B cell (primary cell): ENCODE results near the gene MPP7. TPM values are rescaled to one million over a fixed set of nuclear protein-coding genes. Genes with fewer than 3 reads are reported as not detected.

Experiments used
- ATAC-seq: fragments of 200-7000 bp; cut with Tn5 transposase; one replicate; pipeline ENCODE4 v1.10.0; 2021; ENCODE audit warnings: low read depth, mild to moderate bottlenecking, moderate number of reproducible peaks, moderate library complexity
- CTCF ChIA-PET: fragments of 350-600 bp; sonication (Branson Sonifier 250); formaldehyde crosslinking; loops from one replicate; lab custom pipeline; 2021; ENCODE audit warnings: antibody characterized with exemption, inconsistent platforms; lab: Charles Lee
- POLR2A ChIA-PET: fragments of 350-600 bp; sonication (Branson Sonifier 250); formaldehyde crosslinking; loops from one replicate; lab custom pipeline; 2021; ENCODE audit warnings: antibody characterized with exemption; lab: Charles Lee
- DNase-seq: peaks from one replicate; pipeline ENCODE4 v3.0.0; 2013
- H2AFZ ChIP-seq: 2 replicates; pipeline ENCODE4 v1.6.1; 2012; ENCODE audit warnings: mild to moderate bottlenecking, low read depth, low read length; ENCODE audit not compliant: insufficient read depth, poor library complexity, severe bottlenecking
- H3K27ac ChIP-seq, 2 donors: 1 replicate in 1 of 2; 2 replicates in 1 of 2; pipeline ENCODE4 v1.5.1; 2012 to 2013; ENCODE audit warnings: low read length in 2 of 2, mild to moderate bottlenecking in 2 of 2, moderate library complexity in 1 of 2
- H3K27me3 ChIP-seq, 4 experiments: fragments of 200-600 bp in 1 of 4; sonication (generic) in 1 of 4; replicated peaks in 1 of 4; 1 replicate in 2 of 4; 2 replicates in 2 of 4; pipeline versions ENCODE4 v1.6.1 to v1.7.0; 2013 to 2016; ENCODE audit warnings: low read length in 3 of 4, mild to moderate bottlenecking in 2 of 4, mixed read lengths in 1 of 4, moderate library complexity in 1 of 4; ENCODE audit not compliant: insufficient read depth in 4 of 4, control insufficient read depth in 3 of 4; ENCODE audit errors: control extremely low read depth in 1 of 4
- H3K36me3 ChIP-seq, 2 experiments: replicated peaks in 1 of 2; 1 replicate in 1 of 2; 2 replicates in 1 of 2; pipeline versions ENCODE4 v1.6.1 to v1.7.1; 2013; ENCODE audit warnings: low read length in 1 of 2; ENCODE audit not compliant: insufficient read depth in 2 of 2, control insufficient read depth in 1 of 2; ENCODE audit errors: control extremely low read depth in 1 of 2, extremely low read depth in 1 of 2
- H3K4me1 ChIP-seq, 2 donors: fragments of 200-600 bp in 1 of 2; sonication (generic) in 1 of 2; 1 replicate in 1 of 2; 2 replicates in 1 of 2; pipeline versions ENCODE4 v1.5.1 to v1.6.1; 2013 to 2017; ENCODE audit warnings: low read length in 2 of 2; ENCODE audit not compliant: control insufficient read depth in 2 of 2, insufficient read depth in 2 of 2
- H3K4me2 ChIP-seq: replicated peaks from 2 replicates; pipeline ENCODE3; 2012; ENCODE audit warnings: mild to moderate bottlenecking, low read depth, low read length; ENCODE audit not compliant: poor library complexity, severe bottlenecking
- H3K4me3 ChIP-seq, 5 experiments: fragments of 200-600 bp in 1 of 5; sonication (generic) in 1 of 5; 1 replicate in 3 of 5; 2 replicates in 2 of 5; pipeline versions ENCODE4 v1.5.1 to v1.7.0; 2011 to 2016; ENCODE audit warnings: low read length in 4 of 5, mild to moderate bottlenecking in 4 of 5, low read depth in 2 of 5, control low read depth in 1 of 5, moderate library complexity in 1 of 5; ENCODE audit not compliant: insufficient read depth in 1 of 5; ENCODE audit errors: control extremely low read depth in 1 of 5, extremely low read depth in 1 of 5
- H3K79me2 ChIP-seq: fragments of 200-600 bp; sonication (generic); one replicate; pipeline ENCODE4 v1.6.0; 2016; ENCODE audit warnings: low read length; ENCODE audit not compliant: control insufficient read depth, insufficient read depth
- H3K9ac ChIP-seq: fragments of 200-600 bp; sonication (generic); 2 replicates; pipeline ENCODE4 v1.6.1; 2017; ENCODE audit warnings: mild to moderate bottlenecking, low read length, moderate library complexity
- H3K9me3 ChIP-seq, 3 donors: one replicate each; pipeline versions ENCODE4 v1.6.1 to v1.7.1; 2013; ENCODE audit warnings: low read length in 2 of 3; ENCODE audit not compliant: control insufficient read depth in 2 of 3, insufficient read depth in 1 of 3; ENCODE audit errors: control extremely low read depth in 1 of 3
- H4K20me1 ChIP-seq: 2 replicates; pipeline ENCODE4 v1.6.0; 2012; ENCODE audit warnings: mild to moderate bottlenecking, low read length; ENCODE audit not compliant: insufficient read depth, control insufficient read depth, poor library complexity, severe bottlenecking
- H3K27ac Mint-ChIP-seq: one replicate; pipeline ENCODE4 v1.8.0; 2021; ENCODE audit warnings: mixed read lengths
- H3K27me3 Mint-ChIP-seq: one replicate; pipeline ENCODE4 v1.8.0; 2021; ENCODE audit warnings: mixed read lengths
- H3K4me1 Mint-ChIP-seq: one replicate; pipeline ENCODE4 v1.8.0; 2021; ENCODE audit warnings: mixed read lengths
- H3K4me3 Mint-ChIP-seq: one replicate; pipeline ENCODE4 v1.8.0; 2021; ENCODE audit warnings: mixed read lengths
- H3K9me3 Mint-ChIP-seq: one replicate; pipeline ENCODE4 v1.8.0; 2022; ENCODE audit warnings: mixed read lengths; ENCODE audit not compliant: insufficient read depth
- EZH2 ChIP-seq: IDR thresholded peaks from 2 replicates; pipeline ENCODE4 v1.6.1; 2012; ENCODE audit warnings: borderline replicate concordance, low read depth, mild to moderate bottlenecking, moderate library complexity, low read length; ENCODE audit not compliant: insufficient read depth, poor library complexity, severe bottlenecking
- WGBS: methylation state at CpG from one replicate; pipeline ENCODE4 v1.1.5; 2013; ENCODE audit warnings: missing lambda C conversion rate; ENCODE audit not compliant: insufficient coverage; 5-methylcytosine and 5-hydroxymethylcytosine counted together
- intact Hi-C: fragments of 100-400 bp; cut with micrococcal nuclease; formaldehyde crosslinking; loops from one replicate; pipeline ENCODE4 v1.10.0; 2022
- polyA plus RNA-seq: library from polyadenylated mRNA; depleted of rRNA; stranded (reverse); fragments of >200 nt; gene quantifications from 2 replicates; pipeline ENCODE4 v1.2.3, GENCODE V29; 2012
- total RNA-seq, 2 donors: library from RNA; stranded (reverse); fragments of 120-200 nt in 1 of 2; gene quantifications; 1 replicate in 1 of 2; 2 replicates in 1 of 2; pipeline versions ENCODE4 v1.2.3 to v1.2.4, GENCODE V29; 2013 to 2022
- TF ChIP-seq, protein P1 (sequence below): fragments of 200-600 bp; IDR thresholded peaks from one replicate; pipeline ENCODE4 v1.8.0; 2022; ENCODE audit warnings: antibody characterized with exemption, mild to moderate bottlenecking

MPP7 gene
- total and polyA plus RNA-seq, 2 donors (not counting 1 experiment from before 2014, with no cell fraction given): 2.1 to 13.1 TPM

DNA sequence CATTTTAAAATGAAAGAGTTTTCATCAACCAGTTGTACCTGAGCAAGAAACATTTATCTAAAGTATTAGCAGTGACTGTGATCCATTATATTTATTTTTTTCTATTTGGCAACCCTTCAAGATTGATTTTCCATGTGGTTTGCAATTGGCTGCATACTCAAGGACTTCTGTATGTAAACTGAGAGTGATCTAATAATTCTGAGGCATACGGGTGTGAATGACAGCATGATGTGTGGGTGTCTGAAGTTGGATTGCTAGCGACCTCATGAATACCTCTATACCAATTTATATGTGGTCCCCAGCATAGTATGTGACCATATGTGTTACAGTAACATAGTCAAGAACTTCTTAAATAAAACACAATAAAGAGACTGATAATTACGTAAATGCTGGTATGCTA, 8.2 kb upstream of the MPP7 start:
- Histone ChIP-seq H3K36me3 (no peaks in the 10 kb centered on the region), H3K79me2 (no peaks in the 10 kb centered on the region), H3K4me1 (no peaks in the 10 kb centered on the region), H3K27ac (no peak overlapping the region), H3K4me3 (no peak overlapping the region), H3K9ac (no peak overlapping the region), H4K20me1 (no peaks in the 10 kb centered on the region), H3K4me2 (no peak overlapping the region), H3K9me3 (no peaks in the 10 kb centered on the region), H2AFZ (no peak overlapping the region), H3K27me3 (peaks cover 0 to 22% (median 8%) of the 10 kb centered on the region in 4 experiments)
- Mint-ChIP-seq H3K27me3 (peaks cover 45% of the 10 kb centered on the region), H3K4me1 (peaks cover 4% of the 10 kb centered on the region), H3K9me3 (no peaks in the 10 kb centered on the region), H3K4me3 (no peak overlapping the region), H3K27ac (no peak overlapping the region)
- WGBS: no CpG with 5 or more reads among the region's 3 CpGs
- no peak for ATAC-seq
- POLR2A ChIA-PET: no interaction called here
- DNase-seq: no peak
- intact Hi-C loops: no loop called here
- CTCF ChIA-PET: interaction anchor here (0.8 to 1.5 kb wide), 2 partner anchors 20 to 70 kb away, joined by 3 read pairs; no protein-coding TSS in a partner anchor
- TF ChIP-seq EZH2: no peak

DNA sequence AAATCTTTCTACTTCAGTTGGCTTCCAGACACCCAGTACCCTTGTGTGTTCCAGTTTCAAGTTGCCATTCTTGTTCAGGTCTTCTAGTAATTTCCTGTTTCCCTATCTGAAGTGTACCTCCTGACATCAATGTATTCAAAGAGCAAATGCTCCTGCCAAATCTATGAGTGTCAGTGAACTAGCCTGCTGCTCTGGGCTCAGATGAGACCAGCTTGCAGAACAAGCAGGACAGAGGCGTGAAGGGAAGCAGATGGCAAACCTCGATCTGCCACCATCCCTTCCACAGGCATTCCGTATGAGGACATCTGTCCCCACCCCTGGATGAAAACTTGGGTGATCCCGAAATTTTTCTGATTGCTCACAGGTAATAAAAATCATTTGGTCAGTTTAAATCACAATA, 4.4 kb upstream of the MPP7 start:
- H3K27me3 ChIP-seq: peaks cover 0 to 40% (median 23%) of the 10 kb centered on the region in 4 experiments
- Mint-ChIP-seq H3K27ac (no peak overlapping the region), H3K9me3 (no peaks in the 10 kb centered on the region), H3K4me1 (peaks cover 14% of the 10 kb centered on the region), H3K4me3 (no peak overlapping the region), H3K27me3 (peaks cover 55% of the 10 kb centered on the region)
- no peak for DNase-seq
- H3K79me2 ChIP-seq: no peaks in the 10 kb centered on the region
- intact Hi-C loops: loop anchor here (10.0 kb wide), 1 partner anchor 368 kb away; the partner anchor contains the start of gene BAMBI
- no peaks in the 10 kb centered on the region for H4K20me1 ChIP-seq
- H3K27ac ChIP-seq: no peak overlapping the region
- no peaks in the 10 kb centered on the region for H3K36me3 ChIP-seq
- H3K4me3 ChIP-seq: no peak overlapping the region
- H3K9me3 ChIP-seq: no peaks in the 10 kb centered on the region
- 91% methylated on average over 3 of the region's 4 CpGs for WGBS
- no peak for TF ChIP-seq EZH2
- TF ChIP-seq, protein P1, sequence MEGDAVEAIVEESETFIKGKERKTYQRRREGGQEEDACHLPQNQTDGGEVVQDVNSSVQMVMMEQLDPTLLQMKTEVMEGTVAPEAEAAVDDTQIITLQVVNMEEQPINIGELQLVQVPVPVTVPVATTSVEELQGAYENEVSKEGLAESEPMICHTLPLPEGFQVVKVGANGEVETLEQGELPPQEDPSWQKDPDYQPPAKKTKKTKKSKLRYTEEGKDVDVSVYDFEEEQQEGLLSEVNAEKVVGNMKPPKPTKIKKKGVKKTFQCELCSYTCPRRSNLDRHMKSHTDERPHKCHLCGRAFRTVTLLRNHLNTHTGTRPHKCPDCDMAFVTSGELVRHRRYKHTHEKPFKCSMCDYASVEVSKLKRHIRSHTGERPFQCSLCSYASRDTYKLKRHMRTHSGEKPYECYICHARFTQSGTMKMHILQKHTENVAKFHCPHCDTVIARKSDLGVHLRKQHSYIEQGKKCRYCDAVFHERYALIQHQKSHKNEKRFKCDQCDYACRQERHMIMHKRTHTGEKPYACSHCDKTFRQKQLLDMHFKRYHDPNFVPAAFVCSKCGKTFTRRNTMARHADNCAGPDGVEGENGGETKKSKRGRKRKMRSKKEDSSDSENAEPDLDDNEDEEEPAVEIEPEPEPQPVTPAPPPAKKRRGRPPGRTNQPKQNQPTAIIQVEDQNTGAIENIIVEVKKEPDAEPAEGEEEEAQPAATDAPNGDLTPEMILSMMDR: no peak
- ChIA-PET POLR2A (no interaction called here), CTCF (no interaction called here)
- no peak overlapping the region for H3K4me2 ChIP-seq
- no peak overlapping the region for H2AFZ ChIP-seq
- ATAC-seq: no peak
- H3K4me1 ChIP-seq: peaks cover 12% of the 10 kb centered on the region in 2 donors
- H3K9ac ChIP-seq: no peak overlapping the region
